Non-pigmented ciliary epithelial cell (primary cell): ENCODE measurements around the gene PCP4L1.

Experiments used
- DNase-seq: peaks from one replicate; pipeline ENCODE4 v3.0.0-alpha.2; 2010; ENCODE audit warnings: low read depth

The PCP4L1 gene

GRCh38 chr1:161266836-161267235 is 8.3 kb downstream of the PCP4L1 start:
- no peak for DNase-seq

- no peak for DNase-seq
Measured at GRCh38 chr1:161267321-161267720, 8.8 kb downstream of the PCP4L1 start.

DNA sequence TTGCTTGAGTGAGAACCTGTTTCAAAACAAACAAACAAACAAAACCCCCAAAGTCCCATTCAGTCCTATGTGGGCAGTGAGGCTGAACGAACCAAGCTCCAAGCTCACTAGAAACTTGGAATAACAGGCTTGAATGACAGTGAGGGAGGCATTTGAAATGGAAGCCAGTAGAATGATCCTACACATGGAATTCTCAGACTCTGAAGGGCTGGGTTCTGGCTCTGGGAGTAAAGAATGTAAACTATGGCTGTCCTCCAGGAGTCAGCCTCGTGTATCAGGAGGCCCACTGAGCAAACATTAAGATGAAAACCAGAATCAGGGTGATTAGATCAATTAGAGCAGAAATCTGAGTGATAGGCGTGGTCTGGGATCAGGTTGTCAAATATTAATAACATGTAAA is 14.9 kb downstream of the PCP4L1 start:
- DNase-seq: no peak

- DNase-seq: no peak
Measured at GRCh38 chr1:161274874-161275273, 16.3 kb downstream of the PCP4L1 start.

DNA sequence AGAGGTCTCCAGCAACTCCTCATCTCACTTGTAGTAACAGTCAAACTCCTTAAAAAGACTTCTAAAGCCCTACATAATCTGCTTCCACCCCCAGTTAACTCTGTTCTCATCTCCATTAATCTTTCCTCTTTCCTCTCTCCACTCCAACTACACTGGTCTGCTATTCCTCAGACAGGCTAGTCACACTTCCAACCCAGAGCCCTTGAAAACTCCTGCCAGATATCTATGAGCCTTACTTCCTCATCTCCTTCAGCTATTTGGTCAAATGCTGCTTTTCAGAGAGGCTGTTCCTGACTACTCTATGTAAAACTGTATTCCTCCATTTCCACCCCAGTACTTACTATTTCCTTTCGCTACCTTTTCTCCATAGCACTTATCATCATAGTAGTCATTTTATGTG is 24.4 kb downstream of the PCP4L1 start:
- no peak for DNase-seq

DNA sequence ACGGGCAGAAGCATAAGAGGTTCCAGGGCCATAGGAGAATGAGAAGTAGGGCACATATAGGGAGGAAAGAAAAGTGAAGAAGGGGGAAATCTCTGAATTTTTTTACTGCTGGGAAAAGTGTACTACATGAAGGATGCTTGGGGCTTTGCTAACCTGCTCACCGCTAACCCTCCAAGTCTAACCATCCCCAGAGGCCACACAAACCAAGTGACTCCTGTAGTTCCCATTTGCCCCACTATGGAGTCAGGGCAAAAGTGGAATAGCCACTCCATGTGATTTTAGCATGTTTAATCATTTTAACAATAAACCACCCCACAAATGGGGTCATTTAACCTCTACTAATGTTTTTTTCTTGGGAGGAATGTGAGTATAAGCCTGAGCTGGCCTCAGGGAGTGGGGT is 26.6 kb downstream of the PCP4L1 start:
- DNase-seq: no peak

- no peak for DNase-seq
Measured at GRCh38 chr1:161285521-161285920, 27.0 kb downstream of the PCP4L1 start.

DNA sequence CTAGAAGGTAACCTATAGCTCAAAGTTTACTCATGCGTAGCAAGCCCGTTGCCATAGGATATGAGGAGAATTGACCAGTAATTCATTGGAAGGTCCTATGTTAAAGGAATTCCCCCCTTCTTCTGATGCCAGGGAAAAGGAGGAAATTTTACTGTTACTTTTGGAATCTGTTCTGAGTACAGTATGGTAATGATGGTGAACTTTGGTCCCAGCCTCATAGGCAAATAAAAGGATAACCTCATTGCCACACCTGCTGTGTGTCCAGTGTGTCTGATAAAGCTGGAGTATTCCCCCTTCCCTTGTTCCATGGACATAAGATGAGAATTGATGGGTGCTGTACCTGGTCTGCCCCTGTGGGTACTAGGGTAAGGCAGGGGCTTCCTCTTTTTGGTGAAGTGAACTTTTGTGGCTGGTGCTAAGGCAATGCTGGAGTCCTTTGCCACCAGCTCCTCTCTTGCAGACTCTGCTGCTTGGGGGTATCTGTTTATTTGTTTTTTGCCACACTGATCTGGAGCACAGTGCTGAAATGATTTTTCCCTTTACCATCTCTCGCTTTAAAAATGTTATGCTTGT is 29.0 kb downstream of the PCP4L1 start:
- DNase-seq: no peak

DNA sequence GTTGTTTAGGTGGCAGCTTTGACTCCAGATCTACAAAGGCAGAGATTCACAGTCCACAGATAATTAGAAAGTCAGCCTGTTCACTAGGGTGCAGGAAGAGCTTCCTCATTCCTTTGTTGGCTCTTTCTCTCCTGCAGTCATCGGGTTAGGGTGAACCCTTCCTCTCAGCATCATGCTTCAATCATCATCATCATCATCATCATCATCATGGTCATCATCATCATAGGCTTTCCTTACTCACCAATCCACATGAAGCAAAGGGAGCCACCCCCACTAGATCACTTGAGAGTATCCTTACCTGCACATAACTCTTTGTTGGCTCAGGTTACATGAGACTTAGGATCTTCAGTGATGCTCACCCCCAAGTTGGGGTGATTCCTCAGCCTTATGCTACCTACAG is 32.2 kb downstream of the PCP4L1 start:
- no peak for DNase-seq

DNA sequence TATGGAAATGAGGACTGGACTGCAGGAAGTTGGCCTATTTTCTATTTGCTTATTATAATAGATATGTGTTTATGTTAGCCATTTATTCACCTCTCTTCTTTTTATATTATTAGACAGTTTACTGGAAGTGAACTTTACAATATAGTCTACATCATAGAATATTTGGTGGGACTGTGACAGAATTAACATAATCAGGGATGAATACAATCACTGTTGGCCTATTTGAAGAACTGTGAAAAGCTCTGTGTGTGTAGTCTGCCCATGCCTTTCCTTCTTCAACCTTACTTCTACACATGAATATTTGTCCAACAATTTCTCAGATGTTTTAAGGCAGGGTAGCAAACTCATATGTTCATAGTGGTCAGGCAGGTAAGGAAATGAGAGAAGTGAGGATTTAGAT is 38.9 kb downstream of the PCP4L1 start:
- no peak for DNase-seq

- DNase-seq: no peak
Measured at GRCh38 chr1:161298116-161298515, 39.6 kb downstream of the PCP4L1 start.

DNA sequence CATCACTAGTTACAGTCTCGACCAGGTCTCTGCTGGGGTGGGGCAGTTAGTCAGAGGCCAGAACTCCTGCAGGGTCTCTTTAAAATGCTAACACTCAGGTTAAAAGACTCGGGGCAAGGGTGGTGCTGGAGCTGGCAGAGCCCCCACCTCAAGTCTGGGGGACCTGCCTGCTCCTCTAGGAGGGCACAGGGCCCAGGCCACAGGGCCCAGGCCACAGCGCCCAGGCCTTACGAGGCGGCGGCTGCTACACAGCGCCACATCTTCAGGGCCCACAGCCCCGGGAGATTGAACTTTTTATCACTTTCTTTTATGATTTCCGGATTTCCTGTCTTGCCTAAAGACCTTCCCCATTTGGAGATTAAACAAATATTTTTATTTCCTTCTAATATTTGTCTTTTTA is 40.8 kb downstream of the PCP4L1 start:
- no peak for DNase-seq

DNA sequence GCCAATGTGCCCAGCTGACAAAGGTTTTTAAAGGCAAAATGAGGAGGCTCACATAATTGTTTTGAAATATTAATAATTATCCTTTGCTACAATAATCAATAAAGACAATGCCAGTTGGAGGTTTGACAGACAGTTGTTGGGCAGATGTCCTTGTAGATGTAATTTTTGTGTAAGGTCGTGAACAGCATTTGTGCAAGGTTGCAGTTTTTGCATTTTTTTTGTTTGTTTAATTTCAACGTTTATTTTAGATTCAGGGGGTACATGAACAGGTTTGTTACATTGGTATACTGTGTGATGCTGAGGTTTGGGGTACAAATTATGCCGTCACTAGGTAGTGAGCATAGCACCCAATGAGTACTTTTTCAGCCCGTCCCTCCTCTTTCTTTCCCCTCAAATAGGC is 41.9 kb downstream of the PCP4L1 start:
- no peak for DNase-seq

- no peak for DNase-seq
Measured at GRCh38 chr1:161304927-161305866, 46.7 kb downstream of the PCP4L1 start.

DNA sequence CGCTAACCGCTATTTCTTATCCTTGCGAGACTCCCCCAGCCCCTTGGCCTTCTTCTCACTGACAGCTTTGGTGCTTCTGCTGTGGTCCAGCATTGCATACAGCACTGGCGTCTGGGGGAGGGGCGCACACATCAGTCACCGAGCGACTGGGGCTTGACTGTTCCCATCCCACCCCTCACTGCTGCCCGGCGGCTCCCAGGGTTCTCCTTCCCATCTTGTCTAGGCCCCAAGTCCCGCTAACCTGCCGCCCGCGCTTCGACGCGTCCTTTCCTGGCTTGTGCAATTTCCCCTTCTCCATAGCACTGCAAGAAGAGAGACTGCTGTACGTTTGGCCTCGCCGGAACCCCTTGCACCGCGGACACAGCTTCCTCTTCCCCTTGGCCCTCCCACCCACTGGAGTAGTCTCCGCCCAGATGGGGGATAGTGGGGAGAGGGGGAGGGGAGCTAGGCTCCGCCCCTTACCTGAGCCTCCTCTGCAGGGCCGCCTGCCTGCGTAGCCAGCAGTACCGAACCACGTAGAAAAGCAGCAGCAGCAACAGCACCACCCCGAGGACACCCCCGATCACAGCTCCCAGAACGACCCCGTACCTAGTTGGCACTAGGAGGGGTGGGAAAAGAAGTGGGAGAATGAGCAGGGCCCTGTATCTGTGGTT is 47.4 kb downstream of the PCP4L1 start:
- no peak for DNase-seq

DNA sequence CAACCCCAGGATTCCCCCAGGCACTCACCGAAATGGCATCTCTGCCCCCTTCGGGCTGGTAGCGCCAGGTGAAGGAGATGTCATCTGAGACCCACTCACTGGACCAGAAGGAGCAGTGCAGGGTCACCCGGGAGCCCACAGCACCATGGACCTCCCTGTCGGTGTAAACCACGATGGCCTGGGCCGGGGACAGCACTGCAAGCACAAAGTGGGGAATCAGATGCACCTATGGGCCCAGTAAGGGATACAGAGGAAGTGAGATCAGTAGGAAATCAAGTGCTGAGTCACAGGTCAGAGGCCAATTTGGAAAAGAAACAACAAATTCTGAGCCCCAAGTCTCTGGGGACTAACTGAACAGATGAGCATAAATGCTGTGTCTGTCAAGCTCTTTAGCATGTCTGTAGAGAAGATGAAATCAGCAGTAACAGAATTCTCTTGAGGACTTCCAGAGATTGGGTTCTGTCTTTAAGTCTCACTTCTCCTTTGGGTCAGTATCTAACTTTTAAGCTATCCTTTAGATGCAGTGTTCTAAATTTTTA is 48.8 kb downstream of the PCP4L1 start:
- no peak for DNase-seq

GRCh38 chr1:161307892-161308638 is 49.5 kb downstream of the PCP4L1 start:
- DNase-seq: no peak

DNA sequence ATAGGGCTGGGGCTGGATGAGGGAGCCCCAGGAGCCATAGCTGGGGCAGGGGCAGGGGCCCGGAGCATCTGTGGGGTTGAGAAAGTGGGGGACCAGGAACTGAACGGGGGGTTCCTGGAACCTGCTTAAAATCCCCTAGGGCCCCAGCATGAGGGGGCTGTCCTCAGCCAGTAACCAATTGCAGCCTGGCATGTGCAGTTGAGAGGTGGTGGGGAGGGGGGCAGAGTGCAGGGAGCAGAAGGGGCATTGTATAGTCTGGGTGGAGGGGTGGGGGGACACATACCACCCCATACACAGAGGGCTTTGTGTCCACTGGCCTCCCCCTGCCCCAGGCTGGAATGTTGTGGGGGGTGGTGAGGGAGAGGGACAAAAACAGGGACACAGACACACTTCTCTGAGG is 51.3 kb downstream of the PCP4L1 start, which contains the start of gene MPZ:
MPZ (minus strand) TSS at position 101 of the 400 bp plus-strand sequence; CDS start at position 38, 63 bp downstream.
- no peak for DNase-seq

GRCh38 chr1:161311595-161312181 is 53.1 kb downstream of the PCP4L1 start:
- DNase-seq: no peak

DNA sequence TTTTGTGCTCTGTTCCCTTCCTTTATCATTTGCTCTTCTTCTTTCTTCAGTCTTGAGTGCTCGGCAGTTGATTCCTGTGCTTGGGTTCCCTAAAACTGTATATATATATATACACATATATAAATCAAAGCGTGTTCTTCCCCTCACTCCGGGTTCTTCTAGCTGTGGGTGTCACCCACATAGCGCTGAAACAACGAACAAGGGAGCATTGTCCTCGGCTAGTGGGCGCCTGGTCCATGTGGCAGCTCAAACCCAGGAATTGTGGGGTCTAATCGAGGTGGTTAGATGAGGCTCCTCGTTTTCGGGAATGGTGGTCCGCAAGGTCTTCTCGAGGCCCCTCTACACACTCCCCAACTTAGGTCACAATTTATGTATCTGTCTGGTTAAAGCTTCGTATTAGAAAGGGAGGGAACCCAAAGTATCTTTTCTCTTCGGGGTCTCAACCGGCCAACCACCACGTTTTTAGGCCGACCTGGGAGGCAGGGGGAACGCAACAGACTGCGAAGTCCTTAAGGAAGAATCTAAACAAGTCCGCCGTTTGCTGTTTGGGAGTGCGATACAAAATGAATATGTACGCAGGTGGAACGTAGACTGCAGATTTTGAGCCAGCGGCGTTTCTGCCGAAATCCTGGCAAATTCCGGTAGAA is 55.1 kb downstream of the PCP4L1 start:
- DNase-seq: no peak
